Hematopoietic multipotent progenitor cell treated with erythropoietin and hydrocortisone succinate and interleukin-3 and kit ligand, for 4 days (in vitro differentiated cells): ENCODE measurements around the gene IFT25.
"Not testable (repeated sequence)": the region's sequence is repeated elsewhere in the genome, so short reads cannot be mapped to it uniquely, and the experiment has no call there.

Experiments
- DNase-seq: peaks from one replicate; pipeline ENCODE4 v3.0.0-alpha.2; 2015

IFT25 gene

DNA sequence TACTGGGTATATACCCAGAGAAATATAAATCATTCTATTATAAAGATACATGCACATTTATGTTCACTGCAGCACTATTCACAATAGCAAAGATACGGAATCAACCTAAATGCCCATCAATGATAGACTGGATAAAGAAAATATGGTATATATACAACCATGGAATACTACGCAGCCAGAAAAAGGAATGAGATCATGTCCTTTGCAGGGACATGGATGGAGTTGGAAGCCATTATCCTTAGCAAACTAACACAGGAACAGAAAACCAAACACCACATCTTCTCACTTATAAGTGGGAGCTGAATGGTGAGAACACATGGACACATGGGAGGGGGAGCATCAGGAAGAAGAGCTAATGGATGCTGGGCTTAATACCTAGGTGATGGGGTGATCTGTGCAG, 63.6 kb downstream of the IFT25 start:
- DNase-seq, result not testable (repeated sequence)

- DNase-seq, result peak; percentile 82
These were observed 66.9 kb downstream of the IFT25 start for GRCh38 chr1:53878492-53879105.

DNA sequence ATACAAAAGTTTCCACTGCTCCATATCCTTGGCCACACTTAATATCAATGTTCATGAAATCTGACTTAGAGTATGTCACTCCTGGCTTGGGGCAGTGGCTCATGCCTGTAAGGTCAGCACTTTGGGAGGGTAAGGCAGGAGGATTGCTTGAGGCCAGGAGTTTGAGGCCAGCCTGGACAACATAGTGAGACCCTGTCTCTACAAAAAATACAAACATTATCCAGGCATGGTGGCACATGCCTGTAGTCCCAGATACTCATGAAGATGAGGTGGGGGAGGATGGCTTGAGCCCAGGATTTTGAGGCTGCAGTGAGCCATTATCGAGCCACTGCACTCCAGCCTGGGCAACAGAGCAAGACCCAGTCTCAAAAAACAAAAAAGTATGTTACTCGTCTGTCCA, 70.3 kb downstream of the IFT25 start:
- not testable (repeated sequence) for DNase-seq

- DNase-seq, result no peak
These were observed 73.6 kb downstream of the IFT25 start for GRCh38 chr1:53871773-53872484.
